Keratinocyte (primary cell): ENCODE measurements around the gene MIGA1. TPM values are rescaled to one million over a fixed set of nuclear protein-coding genes. Genes with fewer than 3 reads are reported as not detected.

Experiments
- DNase-seq: peaks from one replicate; pipeline ENCODE4 v3.0.0-alpha.2; 2011; ENCODE audit warnings: low read depth, missing footprints, low spot score
- FAIRE-seq: peaks from 2 replicates; lab custom pipeline; 2011; peaks lifted over from hg19 to GRCh38; lab: Jason Lieb, UNC
- H2AFZ ChIP-seq: 2 replicates; pipeline ENCODE4 v1.6.0; 2012; ENCODE audit warnings: low read length, control low read depth, inconsistent platforms; ENCODE audit not compliant: control insufficient read depth
- H3K27ac ChIP-seq: 2 replicates; pipeline ENCODE4 v1.5.1; 2011; ENCODE audit warnings: low read length; ENCODE audit not compliant: control insufficient read depth, insufficient read depth
- H3K27me3 ChIP-seq: 3 replicates; pipeline ENCODE4 v1.6.0; 2011; ENCODE audit warnings: low read length; ENCODE audit not compliant: control insufficient read depth, insufficient read depth; ENCODE audit errors: extremely low read depth
- H3K36me3 ChIP-seq, 2 experiments: 2 replicates in 1 of 2; 3 replicates in 1 of 2; pipeline ENCODE4 v1.5.1; 2011; ENCODE audit warnings: low read length in 2 of 2, mild to moderate bottlenecking in 1 of 2; ENCODE audit not compliant: control insufficient read depth in 2 of 2, insufficient read depth in 2 of 2; ENCODE audit errors: extremely low read depth in 1 of 2
- H3K4me1 ChIP-seq: 3 replicates; pipeline ENCODE4 v1.5.1; 2011; ENCODE audit warnings: low read length; ENCODE audit not compliant: control insufficient read depth, insufficient read depth; ENCODE audit errors: extremely low read depth
- H3K4me2 ChIP-seq: 3 replicates; pipeline ENCODE4 v1.6.0; 2011; ENCODE audit warnings: low read depth, low read length; ENCODE audit not compliant: control insufficient read depth, insufficient read depth; ENCODE audit errors: extremely low read depth
- H3K4me3 ChIP-seq, 3 experiments: fragments of 200-600 bp in 1 of 3; sonication (generic) in 1 of 3; 2 replicates in 2 of 3; 3 replicates in 1 of 3; pipeline ENCODE4 v1.5.1; 2011 to 2016; ENCODE audit warnings: low read length in 3 of 3, mild to moderate bottlenecking in 3 of 3, control low read depth in 2 of 3, inconsistent platforms in 1 of 3, low read depth in 1 of 3, mixed read lengths in 1 of 3, mixed run types in 1 of 3, moderate library complexity in 1 of 3; ENCODE audit not compliant: control insufficient read depth in 2 of 3, insufficient read depth in 2 of 3; ENCODE audit errors: extremely low read depth in 1 of 3
- H3K79me2 ChIP-seq: 2 replicates; pipeline ENCODE4 v1.6.0; 2012; ENCODE audit warnings: low read length; ENCODE audit not compliant: control insufficient read depth, insufficient read depth
- H3K9ac ChIP-seq: 3 replicates; pipeline ENCODE4 v1.6.0; 2011; ENCODE audit warnings: low read length; ENCODE audit not compliant: control insufficient read depth, insufficient read depth; ENCODE audit errors: extremely low read depth
- H3K9me1 ChIP-seq: 3 replicates; pipeline ENCODE4 v1.6.0; 2011; ENCODE audit warnings: low read length; ENCODE audit not compliant: control insufficient read depth, insufficient read depth; ENCODE audit errors: extremely low read depth
- H3K9me3 ChIP-seq: 2 replicates; pipeline ENCODE4 v1.5.1; 2012; ENCODE audit warnings: low read depth, low read length; ENCODE audit not compliant: control insufficient read depth
- H4K20me1 ChIP-seq: 3 replicates; pipeline ENCODE4 v1.6.0; 2011; ENCODE audit warnings: low read length; ENCODE audit not compliant: control insufficient read depth, insufficient read depth; ENCODE audit errors: extremely low read depth
- CTCF ChIP-seq, 3 experiments: IDR thresholded peaks in 1 of 3; conservative IDR thresholded peaks in 1 of 3; optimal IDR thresholded peaks in 1 of 3; 2 replicates in 2 of 3; 3 replicates in 1 of 3; pipeline versions ENCODE3 to v1.5.1; 2011; ENCODE audit warnings: low read length in 3 of 3, mild to moderate bottlenecking in 3 of 3, moderate library complexity in 2 of 3, control low read depth in 1 of 3, inconsistent platforms in 1 of 3; ENCODE audit not compliant: insufficient read depth in 2 of 3; ENCODE audit errors: extremely low read depth in 1 of 3
- EZH2 ChIP-seq: IDR thresholded peaks from one replicate; pipeline ENCODE4 v1.6.1; 2012; ENCODE audit warnings: inconsistent platforms, mild to moderate bottlenecking, low read length, moderate library complexity
- dilution Hi-C: fragments of 300-500 bp; cut with MboI; formaldehyde crosslinking; loops from one replicate; pipeline ENCODE4 v1.7.0; 2020; ENCODE audit warnings: low sequenced_read_pairs; ENCODE audit not compliant: extremely low pct_ligation_motif_present
- polyA plus RNA-seq, 5 experiments: library from polyadenylated mRNA; depleted of rRNA in 3 of 5; stranded (reverse) in 3 of 5; stranded (forward) in 1 of 5; unstranded in 1 of 5; fragments of >200 nt; gene quantifications; 1 replicate in 1 of 5; 2 replicates in 3 of 5; 3 replicates in 1 of 5; pipeline versions ENCODE4 v1.2.1 to v1.2.3, GENCODE V29; 2011 to 2012; ENCODE audit warnings: missing spikeins in 2 of 5, low read depth in 1 of 5, low replicate concordance in 1 of 5

MIGA1 gene
- polyA plus RNA-seq, 1 donor (not counting 4 experiments of a cell fraction or from before 2014, with no cell fraction given): 8.5 TPM

- no peaks in the 10 kb centered on the region for H3K9me3 ChIP-seq
- H3K36me3 ChIP-seq: no peaks in the 10 kb centered on the region
- no peaks in the 10 kb centered on the region for H4K20me1 ChIP-seq
- H3K79me2 ChIP-seq: no peaks in the 10 kb centered on the region
- DNase-seq: no peak
- no peak overlapping the region for H3K27ac ChIP-seq
- no peak overlapping the region for H3K9ac ChIP-seq
- H3K4me2 ChIP-seq: peak overlapping the region; percentile 19
- no peak overlapping the region for H3K4me3 ChIP-seq
- H2AFZ ChIP-seq: no peak overlapping the region
- TF ChIP-seq EZH2 (no peak), CTCF (optimal IDR thresholded peaks at IDR 0.05 in 1 of 3, IDR thresholded peaks at IDR 0.05 in 1 of 3, conservative IDR thresholded peaks at IDR 0.05 in 1 of 3; ENCODE audit: extremely low read depth in 1 of 3, insufficient read depth in 2 of 3, low read length in 3 of 3) (peak; percentile 46 to 77 (median 74))
- H3K27me3 ChIP-seq: no peaks in the 10 kb centered on the region
- dilution Hi-C loops: no loop called here
- no peaks in the 10 kb centered on the region for H3K4me1 ChIP-seq
- H3K9me1 ChIP-seq: no peaks in the 10 kb centered on the region
- FAIRE-seq: peak; percentile 80
These were observed 121.3 kb downstream of the MIGA1 start for GRCh38 chr1:77900687-77901293.

GRCh38 chr1:77905603-77906002 lies 126.2 kb downstream of the MIGA1 start:
- H3K9me3 ChIP-seq: no peaks in the 10 kb centered on the region
- no peak overlapping the region for H3K9ac ChIP-seq
- H3K4me3 ChIP-seq: no peak overlapping the region
- H3K27me3 ChIP-seq: no peaks in the 10 kb centered on the region
- no peaks in the 10 kb centered on the region for H3K9me1 ChIP-seq
- no peaks in the 10 kb centered on the region for H4K20me1 ChIP-seq
- TF ChIP-seq CTCF (optimal IDR thresholded peaks at IDR 0.05 in 1 of 3, IDR thresholded peaks at IDR 0.05 in 1 of 3, conservative IDR thresholded peaks at IDR 0.05 in 1 of 3; ENCODE audit: extremely low read depth in 1 of 3, insufficient read depth in 2 of 3, low read length in 3 of 3) (no peak), EZH2 (no peak)
- H3K4me2 ChIP-seq: no peak overlapping the region
- H3K27ac ChIP-seq: no peak overlapping the region
- FAIRE-seq (no peak), DNase-seq (no peak)
- H3K36me3 ChIP-seq: no peaks in the 10 kb centered on the region
- no peaks in the 10 kb centered on the region for H3K79me2 ChIP-seq
- no peaks in the 10 kb centered on the region for H3K4me1 ChIP-seq
- dilution Hi-C loops: no loop called here
- no peak overlapping the region for H2AFZ ChIP-seq
